Ishikawa (cell line): ENCODE measurements around the gene NUDT15.
A peak's percentile ranks its signal among the peaks of the same experiment; 100 is the strongest.

Source experiments
- CEBPB ChIP-seq: IDR thresholded peaks from 2 replicates; pipeline ENCODE4 v1.6.1; 2012
- CREB1 ChIP-seq: IDR thresholded peaks from 2 replicates; pipeline ENCODE4 v1.6.1; 2012; ENCODE audit warnings: low read depth
- EGR1 ChIP-seq: IDR thresholded peaks from 2 replicates; pipeline ENCODE4 v1.6.1; 2012
- EP300 ChIP-seq: IDR thresholded peaks from 2 replicates; pipeline ENCODE4 v1.6.1; 2012; ENCODE audit warnings: borderline replicate concordance
- FOXM1 ChIP-seq: IDR thresholded peaks from 2 replicates; pipeline ENCODE4 v1.6.1; 2012; ENCODE audit warnings: low read depth, borderline replicate concordance
- MAX ChIP-seq: IDR thresholded peaks from 2 replicates; pipeline ENCODE4 v1.6.1; 2012
- NFIC ChIP-seq: IDR thresholded peaks from 2 replicates; pipeline ENCODE4 v1.6.1; 2012
- RAD21 ChIP-seq: IDR thresholded peaks from 2 replicates; pipeline ENCODE4 v1.6.1; 2012; ENCODE audit warnings: low read depth
- REST ChIP-seq: IDR thresholded peaks from 2 replicates; pipeline ENCODE4 v1.6.1; 2012; ENCODE audit warnings: low read depth, mild to moderate bottlenecking
- TAF1 ChIP-seq: IDR thresholded peaks from 2 replicates; pipeline ENCODE4 v1.6.1; 2012; ENCODE audit warnings: low read depth, mild to moderate bottlenecking
- TCF12 ChIP-seq: IDR thresholded peaks from 2 replicates; pipeline ENCODE4 v1.6.1; 2012; ENCODE audit warnings: low read depth
- TEAD4 ChIP-seq: IDR thresholded peaks from 2 replicates; pipeline ENCODE4 v1.6.1; 2012
- USF1 ChIP-seq: IDR thresholded peaks from 2 replicates; pipeline ENCODE4 v1.6.1; 2012
- YY1 ChIP-seq: IDR thresholded peaks from 2 replicates; pipeline ENCODE4 v1.6.1; 2012; ENCODE audit warnings: low read depth
- ZBTB7A ChIP-seq: IDR thresholded peaks from 2 replicates; pipeline ENCODE4 v1.6.1; 2012; ENCODE audit warnings: low read depth

The NUDT15 gene

GRCh38 chr13:48037346-48038173, at the start of gene NUDT15:
NUDT15 (plus strand) TSS chr13:48037726; CDS start chr13:48037747, 21 bp downstream.
- TF ChIP-seq MAX, result peak; percentile 88; the same call in 1 of the 2 replicates
- peak; percentile 46; the same call in 1 of the 2 replicates for TF ChIP-seq YY1
- no peak for TF ChIP-seq EP300
- TF ChIP-seq TEAD4, result peak; percentile 71
- TF ChIP-seq CREB1, result peak; percentile 80
- TF ChIP-seq USF1, result 0 out of 2 replicates have a peak, but pooled peaks have one; percentile 5
- TF ChIP-seq REST, result no peak
- peak; percentile 35; the same call in 1 of the 2 replicates for TF ChIP-seq TCF12
- TF ChIP-seq EGR1, result peak; percentile 23; the same call in 1 of the 2 replicates
- TF ChIP-seq NFIC, result no peak; the same call in 1 of the 2 replicates
- TF ChIP-seq FOXM1, result peak; percentile 42; the same call in 1 of the 2 replicates
- TF ChIP-seq CEBPB, result peak; percentile 36; the same call in 1 of the 2 replicates
- TF ChIP-seq ZBTB7A, result peak; percentile 25; the same call in 1 of the 2 replicates
- peak; percentile 42; the same call in 1 of the 2 replicates for TF ChIP-seq RAD21
- peak; percentile 80 for TF ChIP-seq TAF1

- no peak for TF ChIP-seq TAF1
- TF ChIP-seq EGR1, result no peak
- TF ChIP-seq EP300, result no peak
- no peak for TF ChIP-seq CREB1
- TF ChIP-seq FOXM1, result no peak
These were observed 47.1 kb upstream of the NUDT15 start for GRCh38 chr13:47990427-47990826.

- no peak for TF ChIP-seq CEBPB
- TF ChIP-seq REST, result no peak
- no peak for TF ChIP-seq USF1
- TF ChIP-seq TCF12, result no peak
- no peak for TF ChIP-seq CREB1
- no peak for TF ChIP-seq FOXM1
- TF ChIP-seq NFIC, result no peak
These were observed 46.5 kb upstream of the NUDT15 start for GRCh38 chr13:47990920-47991466.

GRCh38 chr13:47991859-47992258, 45.7 kb upstream of the NUDT15 start:
- TF ChIP-seq ZBTB7A, result no peak
- TF ChIP-seq EGR1, result no peak
- TF ChIP-seq RAD21, result no peak

- TF ChIP-seq MAX, result no peak
- TF ChIP-seq CREB1, result no peak
- no peak for TF ChIP-seq TCF12
- TF ChIP-seq RAD21, result no peak
- TF ChIP-seq NFIC, result no peak
- TF ChIP-seq ZBTB7A, result no peak
- TF ChIP-seq EGR1, result no peak
- no peak for TF ChIP-seq EP300
- TF ChIP-seq YY1, result no peak
- no peak for TF ChIP-seq REST
- no peak for TF ChIP-seq FOXM1
These were observed 40.1 kb upstream of the NUDT15 start for GRCh38 chr13:47997384-47997783.
